Activated CD4-positive, alpha-beta T cell treated with anti-CD3 and anti-CD28 coated beads for 24 hours (primary cell): ENCODE measurements around the gene PRDM9.
"Not testable (repeated sequence)": the region's sequence is repeated elsewhere in the genome, so short reads cannot be mapped to it uniquely, and the experiment has no call there.

ENCODE experiments used
- DNase-seq, 2 donors: peaks; one replicate each; pipeline ENCODE4 v3.0.0-alpha.2; 2020; ENCODE audit warnings: low read depth in 2 of 2

Gene PRDM9

DNA sequence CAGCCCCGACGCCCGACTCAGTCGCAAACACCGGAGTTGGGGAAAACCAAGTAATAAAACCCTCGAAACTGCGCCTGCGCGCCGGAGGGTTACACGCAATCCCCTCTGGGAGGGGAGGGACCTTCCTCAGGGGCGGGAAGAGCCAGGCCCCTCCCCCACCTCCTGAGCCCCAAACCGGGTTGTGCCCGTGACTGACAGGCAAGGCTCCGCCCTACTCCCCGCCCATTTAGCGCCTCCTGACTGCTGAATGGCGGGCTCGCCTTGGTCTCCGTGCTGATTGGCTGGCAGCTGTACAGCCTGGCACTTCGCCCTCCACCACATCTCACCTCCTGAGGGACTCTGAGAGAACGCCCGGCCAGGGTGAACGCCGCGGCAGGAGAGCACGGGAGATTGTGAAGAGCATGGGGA lies at the start of gene PRDM9:
PRDM9 (plus strand) TSS at position 332 of the 408 bp plus-strand sequence. CDS start 1,425 bp downstream, outside the sequence.
- DNase-seq, result no peak

DNA sequence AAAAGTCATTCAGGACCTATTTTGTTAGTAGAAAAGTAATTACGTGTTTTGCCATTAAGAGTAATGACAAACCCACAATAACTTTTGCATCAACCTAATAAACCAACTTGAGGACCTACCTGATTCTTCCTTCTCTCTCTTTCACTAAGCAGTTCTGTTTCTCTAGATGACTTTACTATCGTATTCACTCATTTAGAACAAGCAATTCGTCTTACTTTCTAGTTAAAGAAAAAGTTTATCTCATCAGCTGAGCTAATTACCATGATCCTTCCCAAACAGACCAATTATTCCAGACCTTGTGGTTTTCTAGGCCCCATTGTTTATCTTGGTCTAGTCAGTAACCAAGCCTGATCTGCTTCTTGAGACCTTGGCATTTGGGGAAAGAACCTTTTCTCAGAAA lies 49.6 kb upstream of the PRDM9 start:
- DNase-seq, result no peak

DNA sequence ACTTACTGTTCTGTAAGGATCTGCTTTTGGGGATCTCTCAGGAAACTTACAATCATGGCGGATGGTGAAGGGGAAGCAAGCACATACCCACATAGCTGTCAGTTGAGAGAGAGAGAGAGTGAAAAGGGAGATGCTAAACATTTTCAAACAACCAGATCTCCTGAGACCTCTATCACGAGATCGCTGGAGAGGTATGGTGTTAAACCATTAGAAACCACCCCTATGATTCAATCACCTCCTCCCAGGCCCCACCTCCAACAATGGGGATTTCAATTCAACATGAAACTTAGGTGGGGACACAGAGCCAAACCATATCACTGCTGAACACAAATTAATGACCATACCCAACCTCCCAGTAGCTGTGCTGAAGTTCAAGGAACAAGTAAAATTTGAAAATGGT lies 48.2 kb upstream of the PRDM9 start:
- DNase-seq, result no peak

DNA sequence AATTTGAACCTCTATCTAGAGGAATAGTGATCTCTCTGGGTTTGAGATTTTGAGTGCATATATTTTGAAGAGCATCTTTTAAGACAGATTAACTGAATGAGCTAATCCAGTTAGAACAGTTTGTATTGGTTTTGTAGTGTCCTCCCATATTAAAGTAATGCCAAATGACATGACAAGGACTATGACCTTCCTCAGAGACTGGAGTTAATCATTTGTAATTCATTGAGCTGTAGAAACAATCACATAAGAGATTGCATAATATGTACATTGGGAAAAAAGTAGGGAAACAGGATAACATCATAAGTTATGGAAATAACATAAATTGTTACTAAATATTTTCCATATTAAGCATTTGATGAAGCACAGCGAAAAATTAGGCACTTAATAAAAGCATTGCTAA lies 45.8 kb upstream of the PRDM9 start:
- DNase-seq, result no peak

DNA sequence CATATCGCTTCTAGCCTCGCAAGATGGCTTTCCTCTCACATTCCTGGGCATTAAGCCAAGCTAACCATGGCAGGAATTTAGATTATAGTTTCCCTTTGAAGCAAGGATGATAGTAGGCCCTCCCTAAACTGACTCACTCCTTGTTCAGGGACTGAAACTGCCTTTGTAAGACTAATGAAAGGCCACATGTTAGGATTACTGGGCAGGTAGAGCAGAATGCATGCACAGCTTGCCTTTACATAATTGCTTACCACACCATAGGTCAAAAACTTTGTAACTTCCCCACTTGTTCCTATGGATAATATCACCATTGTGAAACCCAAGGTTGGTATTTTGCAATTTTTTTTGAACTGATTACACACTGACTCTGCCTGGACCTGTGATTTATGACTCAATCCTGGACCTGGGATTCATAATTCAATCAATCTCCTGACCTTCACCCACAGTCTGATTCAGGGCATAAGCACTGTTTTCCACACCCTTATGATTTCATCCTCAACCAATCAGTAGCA lies 41.0 kb upstream of the PRDM9 start:
- no peak for DNase-seq

DNA sequence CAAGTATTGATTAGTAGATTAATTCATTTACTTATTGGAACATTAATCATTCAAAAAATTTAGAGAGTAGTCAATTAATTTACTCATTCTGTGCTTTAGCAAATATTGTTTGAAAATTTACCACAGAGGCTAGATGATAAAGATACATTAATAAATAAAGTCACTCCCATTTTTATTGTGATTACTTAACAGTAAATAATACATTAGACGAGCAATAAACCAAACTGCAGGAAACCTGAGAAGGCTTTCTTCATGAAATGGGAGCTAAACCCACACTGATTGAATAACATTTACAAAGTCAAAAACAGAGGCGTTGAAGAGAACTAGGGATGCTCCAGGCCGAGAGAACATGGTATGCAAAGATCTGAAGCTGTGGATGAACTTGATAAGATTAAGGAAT lies 38.8 kb upstream of the PRDM9 start:
- DNase-seq, result no peak

DNA sequence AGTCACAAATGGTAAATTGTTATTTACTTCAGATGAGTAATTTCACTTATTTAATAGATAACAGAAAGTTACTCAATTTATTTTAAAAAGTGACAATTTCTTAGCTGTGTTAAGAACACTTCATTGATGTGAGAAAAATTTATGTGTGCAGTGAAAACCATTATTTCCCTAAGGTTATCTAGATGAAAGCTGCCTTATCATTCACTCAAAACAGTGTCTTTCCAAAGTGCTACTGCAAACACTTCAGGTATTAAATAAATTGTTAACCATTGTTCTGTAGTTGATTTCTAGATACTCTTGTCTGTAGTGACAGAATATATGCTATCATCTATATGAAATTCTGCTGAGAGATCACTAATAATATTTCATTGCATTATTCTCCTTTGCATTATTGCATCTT lies 33.5 kb upstream of the PRDM9 start:
- DNase-seq, result no peak

DNA sequence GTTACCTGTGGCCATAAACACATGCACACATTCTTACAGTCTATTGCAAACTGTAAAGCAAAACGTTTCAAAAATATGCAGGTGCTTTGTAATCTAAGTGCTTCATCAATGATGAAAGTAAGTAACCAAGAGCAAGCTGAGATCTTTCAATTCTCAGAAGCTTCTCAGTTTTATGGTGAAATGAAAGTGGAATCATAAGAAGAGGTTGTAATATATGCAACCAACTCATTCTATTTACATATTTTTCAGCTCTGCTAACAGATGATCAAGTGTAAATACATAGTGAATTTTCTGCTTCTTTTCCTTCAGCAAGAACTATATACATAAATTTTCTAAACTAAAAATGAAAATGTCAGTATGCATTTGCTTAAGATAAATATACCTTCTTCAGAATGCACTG lies 33.1 kb upstream of the PRDM9 start:
- no peak for DNase-seq

DNA sequence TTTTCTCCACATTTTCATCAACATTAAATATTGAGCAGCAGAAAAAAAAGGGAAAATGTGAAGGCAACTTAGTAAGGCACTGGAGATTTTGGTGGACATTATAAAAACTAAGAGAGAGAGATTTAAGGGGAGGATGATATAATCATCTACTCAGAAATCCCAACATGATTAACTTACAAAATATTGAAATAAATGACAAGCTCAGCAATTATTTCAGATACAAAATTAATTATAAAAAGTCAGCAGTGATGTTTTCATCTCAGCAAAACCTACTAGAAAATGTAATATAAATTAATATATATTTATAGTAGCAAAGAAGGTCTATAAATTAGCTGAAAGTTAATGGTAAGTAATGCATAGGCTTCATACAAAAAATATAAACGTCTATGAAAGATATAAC lies 30.8 kb upstream of the PRDM9 start:
- DNase-seq, result no peak

DNA sequence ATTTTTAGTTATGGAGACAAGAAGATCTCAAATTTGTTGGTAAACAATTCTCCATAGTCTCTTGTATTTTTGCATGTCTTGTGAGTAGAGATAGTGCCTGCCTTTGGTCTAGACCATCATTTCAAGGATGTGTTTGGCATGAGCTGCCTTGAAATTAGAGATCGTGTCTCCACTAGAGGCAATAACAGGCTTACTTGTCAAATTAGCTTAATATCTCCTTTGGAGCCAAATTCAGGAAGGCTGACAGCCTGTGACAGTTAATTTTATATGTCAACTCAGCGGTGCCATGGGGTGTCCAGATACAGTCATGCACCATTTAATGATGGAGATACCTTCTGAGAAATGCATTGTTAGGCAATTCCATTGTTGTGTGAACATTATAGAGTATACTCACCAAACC lies 24.8 kb upstream of the PRDM9 start:
- no peak for DNase-seq

DNA sequence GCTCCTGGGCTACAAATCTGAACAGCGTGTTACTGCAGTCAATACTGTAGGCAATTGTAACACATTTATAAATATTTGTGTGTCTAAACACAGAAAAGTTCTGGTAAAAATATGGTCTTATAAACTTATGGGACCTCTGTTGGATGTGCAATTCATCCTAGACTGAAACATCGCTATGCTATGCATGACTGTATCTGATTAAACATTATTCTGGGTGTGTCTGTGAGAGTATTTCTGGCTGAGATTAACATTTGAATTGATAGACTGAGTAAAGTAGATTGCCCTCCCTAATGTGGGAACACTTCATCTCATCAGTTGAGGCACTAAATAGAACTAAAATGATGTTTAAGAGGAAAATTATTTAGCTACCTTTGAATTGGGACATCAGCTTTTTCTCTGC lies 24.3 kb upstream of the PRDM9 start:
- DNase-seq, result no peak

DNA sequence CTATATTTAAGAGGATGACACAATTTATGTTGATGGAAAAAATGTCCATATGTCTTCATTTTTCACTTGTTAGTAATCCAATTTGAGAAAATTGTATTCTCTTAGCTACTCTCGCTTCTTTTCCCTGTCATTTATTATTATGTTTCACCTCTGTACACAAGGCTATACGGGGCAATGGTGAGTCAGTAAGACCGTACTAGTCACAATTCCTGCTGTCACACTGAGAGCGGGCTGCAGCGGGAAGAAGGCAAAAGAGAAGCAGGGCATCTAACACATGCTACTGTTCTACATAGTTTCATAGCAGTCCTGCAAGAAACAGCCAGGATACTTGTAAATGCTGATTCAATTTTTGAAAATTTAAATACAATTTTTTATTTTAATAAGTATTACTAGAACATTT lies 23.3 kb upstream of the PRDM9 start:
- DNase-seq, result no peak

DNA sequence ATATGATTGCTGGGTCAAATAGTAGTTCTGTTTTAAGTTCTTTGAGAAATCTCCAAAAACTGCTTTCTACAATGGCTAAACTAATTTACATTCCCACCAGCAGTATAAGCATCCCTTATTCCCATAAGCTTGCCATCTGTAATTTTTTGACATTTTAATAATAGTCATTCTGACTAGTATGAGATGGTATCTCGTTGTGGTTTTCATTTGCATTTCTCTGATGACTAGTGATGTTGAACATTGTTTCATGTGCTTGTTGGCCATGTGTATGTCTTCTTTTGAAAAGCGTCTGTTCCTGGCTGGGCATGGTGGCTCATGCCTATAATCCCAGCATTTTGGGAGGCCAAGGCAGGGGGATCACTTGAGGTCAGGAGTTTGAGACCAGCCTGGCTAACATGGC lies 21.2 kb upstream of the PRDM9 start:
- not testable (repeated sequence) for DNase-seq

DNA sequence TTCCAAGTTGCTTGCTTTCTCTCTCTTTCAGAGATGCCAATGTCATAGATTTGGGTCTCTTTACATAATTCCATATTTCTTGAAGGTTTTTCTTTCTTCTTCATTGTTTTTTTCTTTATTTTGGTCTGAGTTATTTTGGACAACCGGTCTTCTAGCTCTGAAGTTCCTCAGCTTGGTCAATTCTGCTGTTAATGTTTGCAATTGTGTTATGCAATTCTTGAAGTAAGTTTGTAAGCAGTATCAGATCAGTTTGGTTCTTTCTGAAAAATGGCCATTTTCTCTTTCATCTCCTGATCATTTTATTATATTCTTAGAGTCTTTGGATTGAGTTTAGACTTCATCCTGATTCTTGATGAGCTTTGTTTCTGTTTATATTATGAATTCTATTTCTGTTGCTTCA lies 16.4 kb upstream of the PRDM9 start:
- DNase-seq, result no peak

DNA sequence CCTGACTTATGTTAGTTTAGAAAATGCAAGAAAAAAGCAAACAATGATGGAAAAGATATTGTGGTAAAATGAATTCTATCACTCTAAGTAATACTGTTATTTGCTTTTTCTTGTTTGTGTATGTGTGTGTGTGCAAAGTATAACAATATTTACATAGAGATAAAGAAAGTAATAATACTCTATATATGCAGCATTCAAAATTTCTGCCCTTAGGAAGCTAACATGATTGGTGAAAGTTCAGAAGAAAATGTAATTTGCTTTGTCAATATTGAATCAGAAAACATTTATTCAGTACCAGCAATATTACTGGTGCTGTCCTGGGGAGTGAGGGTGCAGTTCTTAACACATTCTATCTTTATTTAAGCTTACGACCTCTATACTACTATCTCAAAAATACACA lies 12.9 kb upstream of the PRDM9 start:
- DNase-seq, result no peak

DNA sequence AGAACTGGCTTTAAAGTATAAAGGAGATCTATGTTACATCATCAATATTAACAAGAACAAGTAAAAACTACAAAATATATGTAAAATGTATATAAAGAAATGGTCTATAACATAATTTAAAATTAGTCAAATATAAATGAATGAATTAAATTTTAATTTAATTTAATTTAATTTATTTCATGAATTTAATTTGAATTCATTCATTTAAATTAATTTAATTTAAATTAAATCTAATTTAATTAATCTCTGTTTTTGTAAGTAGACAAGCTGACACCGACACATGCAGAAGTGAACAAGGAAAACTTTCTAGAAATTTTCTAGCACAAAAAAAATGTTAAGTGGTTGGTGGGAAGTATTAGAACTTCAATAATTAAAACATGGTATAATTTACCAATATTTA lies 10.8 kb upstream of the PRDM9 start:
- no peak for DNase-seq

DNA sequence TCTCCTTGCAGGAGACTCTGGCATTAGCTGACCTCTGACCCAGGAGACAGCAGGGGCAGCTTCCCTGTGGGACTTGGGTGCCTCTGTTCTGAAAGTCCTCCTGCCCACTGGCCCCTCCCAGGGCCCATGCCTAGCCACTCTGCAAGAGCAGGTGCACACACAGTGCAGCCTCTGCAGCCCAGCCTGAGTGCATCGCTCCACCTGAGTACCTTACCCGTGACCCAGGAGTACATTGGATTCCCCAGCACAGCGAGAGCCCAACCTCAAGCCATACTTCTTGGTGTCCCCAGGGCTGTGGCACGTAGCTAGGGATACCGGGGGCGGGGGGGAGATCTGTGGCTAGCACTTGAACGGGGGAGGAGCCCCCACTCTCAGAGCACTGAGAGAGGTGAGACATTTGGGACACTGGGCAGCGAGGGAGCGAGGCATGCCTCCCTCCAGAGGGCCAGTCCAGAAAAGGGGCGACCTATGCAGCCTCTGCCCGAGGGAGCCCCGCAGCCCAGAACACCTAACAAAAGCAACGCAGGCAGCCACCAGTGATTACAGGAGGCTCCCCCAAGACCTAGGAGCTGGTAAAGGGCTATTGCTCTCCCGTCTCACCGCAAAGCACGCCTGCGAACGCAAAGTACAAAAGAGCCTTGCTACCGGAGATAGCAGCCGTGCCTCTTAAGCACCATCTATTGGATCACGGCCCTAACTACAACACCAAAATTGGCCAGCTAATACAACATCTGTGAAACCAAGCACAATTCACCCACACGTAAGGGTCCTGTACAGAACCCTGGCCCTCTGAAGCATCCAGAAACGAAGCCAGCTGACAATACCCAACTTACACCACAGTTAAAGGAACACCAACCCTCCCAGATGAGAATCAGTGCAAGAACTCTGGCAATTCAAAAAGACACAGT lies 826 bp upstream of the PRDM9 start:
- no peak for DNase-seq

DNA sequence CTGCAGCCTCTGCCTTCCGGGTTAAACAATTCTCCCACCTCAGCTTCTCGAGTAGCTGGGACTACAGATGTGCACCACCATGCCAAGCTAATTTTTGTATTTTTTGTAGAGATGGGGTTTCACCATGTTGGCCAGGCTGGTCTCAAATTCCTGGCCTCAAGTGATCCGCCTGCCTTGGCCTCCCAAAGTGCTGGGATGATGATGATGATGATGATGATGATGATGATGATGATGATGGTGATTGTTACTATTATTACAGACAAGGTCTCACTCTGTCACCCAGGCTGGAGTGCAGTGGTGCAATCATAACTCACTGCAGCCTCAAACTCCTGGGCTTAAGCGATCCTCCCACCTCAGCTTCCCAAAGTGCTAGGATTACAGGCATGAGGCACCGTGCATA lies 3.0 kb downstream of the PRDM9 start:
- not testable (repeated sequence) for DNase-seq

DNA sequence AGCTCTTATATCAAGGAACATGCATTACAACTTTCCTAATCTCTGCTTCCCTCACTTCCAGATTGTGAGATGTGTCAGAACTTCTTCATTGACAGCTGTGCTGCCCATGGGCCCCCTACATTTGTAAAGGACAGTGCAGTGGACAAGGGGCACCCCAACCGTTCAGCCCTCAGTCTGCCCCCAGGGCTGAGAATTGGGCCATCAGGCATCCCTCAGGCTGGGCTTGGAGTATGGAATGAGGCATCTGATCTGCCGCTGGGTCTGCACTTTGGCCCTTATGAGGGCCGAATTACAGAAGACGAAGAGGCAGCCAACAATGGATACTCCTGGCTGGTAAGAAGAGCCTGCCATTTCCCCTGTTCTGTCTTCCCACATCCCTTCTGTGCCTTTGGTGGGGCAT lies 15.1 kb downstream of the PRDM9 start:
- DNase-seq, result no peak

DNA sequence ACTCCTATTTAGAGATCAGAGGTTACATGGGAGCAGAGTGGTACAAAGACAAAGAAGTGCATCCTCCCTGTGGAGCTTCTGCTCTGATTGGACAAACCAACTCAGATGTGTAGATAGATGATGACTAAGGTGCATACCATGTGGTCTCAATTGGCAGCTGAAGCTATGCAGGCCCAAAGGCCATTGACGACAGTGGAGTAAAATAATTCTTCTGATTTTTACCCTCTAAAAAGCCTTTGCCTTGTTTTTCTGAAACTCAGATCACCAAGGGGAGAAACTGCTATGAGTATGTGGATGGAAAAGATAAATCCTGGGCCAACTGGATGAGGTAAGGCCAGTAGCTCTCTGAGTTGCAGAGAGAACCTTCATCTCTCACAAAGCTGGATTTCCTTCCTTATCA lies 15.6 kb downstream of the PRDM9 start:
- no peak for DNase-seq

DNA sequence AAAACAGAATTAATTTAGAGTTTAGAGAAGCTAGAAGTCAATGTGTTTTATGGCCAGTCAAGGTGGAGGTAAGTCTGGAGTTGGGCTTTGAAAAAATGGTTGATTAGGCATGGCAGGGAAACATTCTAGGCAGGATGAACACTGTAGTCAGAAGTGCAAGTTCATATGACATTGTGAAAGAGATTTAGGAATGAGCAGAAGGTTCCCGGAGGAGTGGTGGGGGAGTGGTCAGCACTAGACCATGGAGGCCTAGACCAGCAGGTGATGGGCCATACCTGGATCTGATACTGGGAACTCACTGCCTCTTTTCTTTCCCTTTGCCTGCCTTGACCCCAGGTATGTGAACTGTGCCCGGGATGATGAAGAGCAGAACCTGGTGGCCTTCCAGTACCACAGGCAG lies 16.6 kb downstream of the PRDM9 start:
- no peak for DNase-seq

DNA sequence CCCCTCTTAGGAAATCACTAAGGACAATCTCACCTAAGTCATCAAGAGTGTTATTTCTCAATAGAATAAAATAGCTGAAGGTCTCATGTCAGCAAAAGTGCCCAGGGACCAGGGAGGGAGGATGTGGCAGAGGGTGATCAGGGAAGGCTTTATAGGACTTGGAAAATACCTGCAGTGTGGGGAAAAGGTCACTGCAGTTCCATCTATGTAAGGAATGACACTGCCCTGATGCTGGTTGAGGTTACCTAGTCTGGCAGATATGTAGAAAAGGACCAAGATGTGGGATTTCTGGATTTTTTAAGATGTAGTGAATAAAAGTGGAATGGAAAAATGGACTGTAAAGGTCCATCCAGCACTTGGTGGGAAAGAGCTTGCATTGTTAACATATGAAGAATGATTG lies 18.3 kb downstream of the PRDM9 start:
- DNase-seq, result no peak

DNA sequence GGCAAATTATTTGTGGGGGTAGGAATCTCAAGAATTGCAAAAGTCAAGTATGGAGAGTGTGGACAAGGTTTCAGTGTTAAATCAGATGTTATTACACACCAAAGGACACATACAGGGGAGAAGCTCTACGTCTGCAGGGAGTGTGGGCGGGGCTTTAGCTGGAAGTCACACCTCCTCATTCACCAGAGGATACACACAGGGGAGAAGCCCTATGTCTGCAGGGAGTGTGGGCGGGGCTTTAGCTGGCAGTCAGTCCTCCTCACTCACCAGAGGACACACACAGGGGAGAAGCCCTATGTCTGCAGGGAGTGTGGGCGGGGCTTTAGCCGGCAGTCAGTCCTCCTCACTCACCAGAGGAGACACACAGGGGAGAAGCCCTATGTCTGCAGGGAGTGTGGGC lies 19.2 kb downstream of the PRDM9 start:
- not testable (repeated sequence) for DNase-seq
